ENCODE data around the gene FZD10.

The FZD10 gene

GRCh38 chr12:130145731-130146130 lies 16.5 kb upstream of the FZD10 start:
- TF ChIP-seq CTCF (IDR thresholded peaks at IDR 0.05; ENCODE audit: low read length) (no peak), EZH2 (IDR thresholded peaks at IDR 0.05; ENCODE audit: borderline replicate concordance, low read length) (no peak)
- no peak overlapping the region for H3K27ac ChIP-seq (ENCODE audit: low read depth, low read length, poor library complexity, severe bottlenecking)
- no peak overlapping the region for H3K4me3 ChIP-seq (ENCODE audit: low read depth, low read length, poor library complexity, severe bottlenecking)
- H2AFZ ChIP-seq (ENCODE audit: low read length): no peak overlapping the region
- H3K36me3 ChIP-seq (ENCODE audit: insufficient read depth, low read length): no peaks in the 10 kb centered on the region
- no peaks in the 10 kb centered on the region for H3K9me3 ChIP-seq (ENCODE audit: low read length)
- no peaks in the 10 kb centered on the region for H3K79me2 ChIP-seq (ENCODE audit: insufficient read depth, low read length)
- H3K9ac ChIP-seq (ENCODE audit: low read length): no peak overlapping the region
- no peak overlapping the region for H3K4me2 ChIP-seq (ENCODE audit: low read length)
- no peaks in the 10 kb centered on the region for H3F3A ChIP-seq (ENCODE audit: insufficient read depth, low read length)
- no peaks in the 10 kb centered on the region for H3K9me2 ChIP-seq (ENCODE audit: low read depth, low read length)
- H3K27me3 ChIP-seq (ENCODE audit: insufficient read depth, low read length): no peaks in the 10 kb centered on the region
- H3K4me1 ChIP-seq (ENCODE audit: insufficient read depth, low read length, severe bottlenecking): no peaks in the 10 kb centered on the region
- H4K20me1 ChIP-seq (ENCODE audit: insufficient read depth, low read length): no peaks in the 10 kb centered on the region

GRCh38 chr12:130146176-130146931 lies 15.9 kb upstream of the FZD10 start:
- H2AFZ ChIP-seq (ENCODE audit: low read length): no peak overlapping the region
- no peaks in the 10 kb centered on the region for H3K4me1 ChIP-seq (ENCODE audit: insufficient read depth, low read length, severe bottlenecking)
- no peak overlapping the region for H3K27ac ChIP-seq (ENCODE audit: low read depth, low read length, poor library complexity, severe bottlenecking)
- H3K9me2 ChIP-seq (ENCODE audit: low read depth, low read length): no peaks in the 10 kb centered on the region
- H3K9ac ChIP-seq (ENCODE audit: low read length): no peak overlapping the region
- no peak overlapping the region for H3K4me3 ChIP-seq (ENCODE audit: low read depth, low read length, poor library complexity, severe bottlenecking)
- no peaks in the 10 kb centered on the region for H3F3A ChIP-seq (ENCODE audit: insufficient read depth, low read length)
- H3K27me3 ChIP-seq (ENCODE audit: insufficient read depth, low read length): no peaks in the 10 kb centered on the region
- H3K36me3 ChIP-seq (ENCODE audit: insufficient read depth, low read length): no peaks in the 10 kb centered on the region
- no peaks in the 10 kb centered on the region for H4K20me1 ChIP-seq (ENCODE audit: insufficient read depth, low read length)
- no peaks in the 10 kb centered on the region for H3K9me3 ChIP-seq (ENCODE audit: low read length)
- H3K4me2 ChIP-seq (ENCODE audit: low read length): no peak overlapping the region
- no peaks in the 10 kb centered on the region for H3K79me2 ChIP-seq (ENCODE audit: insufficient read depth, low read length)
- TF ChIP-seq EZH2 (IDR thresholded peaks at IDR 0.05; ENCODE audit: borderline replicate concordance, low read length) (no peak), CTCF (IDR thresholded peaks at IDR 0.05; ENCODE audit: low read length) (no peak)

DNA sequence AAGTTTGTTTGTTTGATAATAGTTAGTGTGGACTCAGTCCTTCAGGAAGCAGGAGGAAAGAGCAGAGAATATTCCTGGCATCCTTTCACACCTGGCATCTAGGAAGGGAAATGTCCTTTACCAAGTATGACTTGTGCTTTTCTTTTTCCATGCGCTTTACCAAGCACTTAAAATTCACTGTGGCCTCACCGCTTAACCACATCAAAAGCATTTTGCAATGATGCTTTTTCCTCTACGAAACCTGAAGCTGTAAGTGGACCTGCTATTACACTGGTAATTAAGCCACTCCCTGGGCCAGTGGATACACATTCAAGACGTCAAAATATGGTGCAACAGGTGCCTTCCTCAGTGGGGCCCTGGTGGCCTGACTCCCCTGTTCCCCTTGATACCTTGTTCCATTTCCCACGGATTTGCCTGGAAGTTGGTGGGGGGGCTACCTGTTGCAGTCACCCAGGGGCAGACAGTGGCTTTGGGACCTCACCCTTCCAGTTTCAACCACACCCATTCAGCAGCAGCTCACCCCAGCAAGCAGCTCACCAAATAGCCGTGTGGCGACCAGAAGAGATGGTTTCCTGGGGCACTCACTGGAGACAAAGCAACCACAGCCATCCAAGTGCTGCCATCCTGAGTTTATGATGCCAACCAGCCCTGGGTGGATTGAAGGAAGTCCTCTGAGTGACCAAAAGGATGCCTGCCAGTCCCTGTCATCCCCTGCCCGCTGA lies 14.2 kb upstream of the FZD10 start:
- Histone ChIP-seq H3K79me2 (ENCODE audit: insufficient read depth, low read length) (no peaks in the 10 kb centered on the region), H3K36me3 (ENCODE audit: insufficient read depth, low read length) (no peaks in the 10 kb centered on the region), H3K9me3 (ENCODE audit: low read length) (no peaks in the 10 kb centered on the region), H2AFZ (ENCODE audit: low read length) (no peak overlapping the region), H3K4me2 (ENCODE audit: low read length) (no peak overlapping the region), H3K27me3 (ENCODE audit: insufficient read depth, low read length) (no peaks in the 10 kb centered on the region), H3K27ac (ENCODE audit: low read depth, low read length, poor library complexity, severe bottlenecking) (no peak overlapping the region), H3K4me1 (ENCODE audit: insufficient read depth, low read length, severe bottlenecking) (no peaks in the 10 kb centered on the region), H4K20me1 (ENCODE audit: insufficient read depth, low read length) (no peaks in the 10 kb centered on the region), H3F3A (ENCODE audit: insufficient read depth, low read length) (no peaks in the 10 kb centered on the region), H3K4me3 (ENCODE audit: low read depth, low read length, poor library complexity, severe bottlenecking) (no peak overlapping the region), H3K9ac (ENCODE audit: low read length) (no peak overlapping the region), H3K9me2 (ENCODE audit: low read depth, low read length) (no peaks in the 10 kb centered on the region)
- no peak for TF ChIP-seq CTCF (IDR thresholded peaks at IDR 0.05; ENCODE audit: low read length)
- TF ChIP-seq EZH2 (IDR thresholded peaks at IDR 0.05; ENCODE audit: borderline replicate concordance, low read length): no peak

Data from OCI-LY1 (cell line).